Mesenteric fat pad (tissue), 1 donor: ENCODE measurements around the gene ZFTA. TPM values are rescaled to one million over a fixed set of nuclear protein-coding genes. Genes with fewer than 3 reads are reported as not detected.
"Not testable (repeated sequence)": the region's sequence is repeated elsewhere in the genome, so short reads cannot be mapped to it uniquely, and the experiment has no call there.

Experiments
- DNase-seq: peaks from one replicate; pipeline ENCODE4 v3.0.0-alpha.2; 2020; ENCODE audit warnings: low spot score
- long read RNA-seq: library from polyadenylated mRNA; unstranded; transcript quantifications from one replicate; pipeline ENCODE4 v2.0.0, GENCODE V29; 2020
- total RNA-seq: library from RNA; stranded (reverse); fragmentation: NEBNext Ultra II Directional; extraction: Animal tissue kit (Norgen Biotek cat#: 25700); gene quantifications from one replicate; pipeline ENCODE4 v1.2.1, GENCODE V29; 2021
- donor health status: DM: yes; HTN: yes; CAD: no.

Gene ZFTA
- 15.3 TPM for total RNA-seq
- long read RNA-seq, partial matches to known transcripts: 0 of 8 reads
- long read RNA-seq, other reads (novel, unspliced or antisense): 8 of 8 reads

- DNase-seq: peak; percentile 89
Measured at GRCh38 chr11:63768237-63769041, at the start of gene ZFTA. Gene ZFTA (minus strand): TSS chr11:63768775. CDS start chr11:63768622, 153 bp downstream.

- no peak for DNase-seq
Measured at GRCh38 chr11:63817758-63818498, 49.4 kb upstream of the ZFTA start.

GRCh38 chr11:63816732-63817131 is 48.2 kb upstream of the ZFTA start:
- no peak for DNase-seq

GRCh38 chr11:63816166-63816565 is 47.6 kb upstream of the ZFTA start:
- DNase-seq: no peak

GRCh38 chr11:63814383-63814736 is 45.8 kb upstream of the ZFTA start:
- DNase-seq: no peak

- DNase-seq: no peak
Measured at GRCh38 chr11:63813563-63814382, 45.2 kb upstream of the ZFTA start.

- DNase-seq: no peak
Measured at GRCh38 chr11:63813035-63813562, 44.5 kb upstream of the ZFTA start, which contains the start of gene SPINDOC. Gene SPINDOC (plus strand): TSS chr11:63813456. CDS start chr11:63813687, 231 bp downstream.

- DNase-seq: no peak
Measured at GRCh38 chr11:63811522-63811921, 42.9 kb upstream of the ZFTA start.

- DNase-seq: not testable (repeated sequence)
Measured at GRCh38 chr11:63810383-63810782, 41.8 kb upstream of the ZFTA start.

GRCh38 chr11:63805844-63806415 is 37.4 kb upstream of the ZFTA start:
- DNase-seq: no peak

- no peak for DNase-seq
Measured at GRCh38 chr11:63804259-63804658, 35.7 kb upstream of the ZFTA start.

GRCh38 chr11:63802637-63803414 is 34.3 kb upstream of the ZFTA start:
- DNase-seq: no peak

- no peak for DNase-seq
Measured at GRCh38 chr11:63800921-63801320, 32.3 kb upstream of the ZFTA start.

- DNase-seq: no peak
Measured at GRCh38 chr11:63795066-63795465, 26.5 kb upstream of the ZFTA start.

GRCh38 chr11:63793161-63793560 is 24.6 kb upstream of the ZFTA start:
- DNase-seq: no peak

GRCh38 chr11:63791495-63792167 is 23.1 kb upstream of the ZFTA start:
- no peak for DNase-seq

GRCh38 chr11:63785823-63786222 is 17.2 kb upstream of the ZFTA start:
- no peak for DNase-seq

- no peak for DNase-seq
Measured at GRCh38 chr11:63783925-63784592, 15.5 kb upstream of the ZFTA start.

GRCh38 chr11:63782749-63783148 is 14.2 kb upstream of the ZFTA start:
- no peak for DNase-seq
